Left hindlimb (tissue), 1 donor: Measurements from ENCODE around the gene CAMK2G.
"Not testable (repeated sequence)": the region's sequence is repeated elsewhere in the genome, so short reads cannot be mapped to it uniquely, and the experiment has no call there.

ENCODE experiments used
- DNase-seq: peaks from one replicate; pipeline ENCODE4 v3.0.0-alpha.2; 2018

Gene CAMK2G

DNA sequence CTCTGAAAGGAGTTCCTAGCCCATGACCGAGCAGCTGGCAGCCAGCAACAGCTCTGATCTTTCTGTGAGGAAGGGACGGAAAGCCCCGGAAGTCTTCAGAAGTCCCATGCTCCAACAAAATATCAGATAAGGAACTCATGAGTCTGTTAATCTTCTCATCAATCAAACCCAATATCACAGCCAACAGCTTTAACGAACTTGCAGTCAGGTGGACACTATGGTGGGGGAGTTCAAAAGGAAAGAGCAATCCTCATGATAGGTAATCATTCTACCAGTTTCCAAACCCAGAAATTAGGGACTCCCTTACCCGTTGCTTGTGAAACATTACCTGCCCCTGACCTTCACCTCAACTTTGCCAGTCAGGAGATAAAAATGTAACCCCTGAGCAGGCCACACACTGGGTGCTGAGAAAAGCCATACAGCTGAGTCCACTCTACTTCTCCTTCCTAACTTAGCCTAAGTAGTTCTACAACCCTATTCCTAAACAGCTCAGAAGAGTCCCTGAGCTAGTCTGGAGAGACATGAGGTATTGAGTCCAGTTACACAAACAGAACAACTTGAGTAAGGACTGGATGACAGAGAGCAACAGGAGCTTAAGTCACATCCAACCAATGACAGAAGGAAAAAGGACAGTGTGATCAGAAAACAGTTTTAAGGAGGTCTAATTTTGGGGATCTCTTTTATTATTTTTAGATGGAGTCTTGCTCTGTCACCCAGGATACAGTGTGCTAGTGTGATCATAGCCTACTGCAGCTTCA lies 65.1 kb downstream of the CAMK2G start:
- no peak for DNase-seq

GRCh38 chr10:73808021-73808815 lies 66.1 kb downstream of the CAMK2G start:
- no peak for DNase-seq

DNA sequence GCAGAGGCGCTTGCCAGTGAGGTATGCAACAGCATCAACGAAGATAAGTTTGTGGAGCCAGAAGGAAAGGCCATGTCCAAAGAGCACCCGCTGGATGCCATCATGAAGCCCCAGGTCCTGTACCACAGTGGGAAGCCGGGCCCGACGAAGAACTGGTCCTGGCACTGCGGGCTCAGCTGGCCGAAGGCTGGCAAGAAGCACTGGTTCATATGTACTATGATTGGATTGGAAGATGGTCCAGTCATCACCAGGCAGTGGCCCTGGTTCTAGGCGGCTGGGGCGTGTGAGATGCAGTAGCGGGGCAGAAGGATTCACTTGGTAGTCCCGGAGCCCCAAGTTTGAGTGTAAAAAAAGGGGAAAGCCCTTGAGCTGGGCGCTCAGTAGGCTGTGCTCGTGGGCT lies 66.9 kb downstream of the CAMK2G start:
- no peak for DNase-seq

DNA sequence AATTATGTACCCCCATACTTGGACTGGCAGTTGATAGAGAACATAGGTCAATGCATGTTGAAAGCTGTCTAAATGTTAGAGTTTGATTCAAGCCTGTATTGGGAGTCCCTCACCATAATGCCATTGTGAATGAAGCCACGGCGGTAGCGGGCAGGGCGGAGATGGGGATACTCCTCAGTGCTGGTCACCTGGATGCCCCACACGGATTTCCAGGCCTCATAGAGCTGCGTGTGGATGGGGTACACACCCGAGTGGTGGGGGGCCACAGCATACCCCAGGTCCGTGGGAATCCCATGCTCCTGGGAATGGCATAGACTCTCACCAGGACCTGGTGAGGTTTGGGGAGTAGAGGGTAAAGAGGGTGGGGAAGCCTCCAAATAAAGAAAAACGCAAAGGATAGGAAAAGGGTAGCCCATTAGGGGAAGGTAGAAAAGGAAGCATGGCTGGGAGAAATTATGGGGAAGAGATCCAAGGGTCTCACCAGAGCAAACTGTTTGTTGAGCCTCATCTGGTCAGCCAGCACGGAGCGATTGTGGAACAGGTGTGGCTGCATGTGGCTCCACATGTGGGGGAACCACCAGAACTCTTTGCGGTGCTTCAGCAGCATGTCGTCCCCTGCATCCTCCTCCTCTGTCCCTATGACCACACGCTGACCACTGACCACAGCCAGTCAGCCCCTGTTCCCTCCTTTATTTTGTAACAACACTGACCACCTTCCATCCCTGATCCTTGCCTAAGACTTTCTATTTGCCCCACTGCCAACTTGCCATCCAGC lies 68.0 kb downstream of the CAMK2G start:
- no peak for DNase-seq

DNA sequence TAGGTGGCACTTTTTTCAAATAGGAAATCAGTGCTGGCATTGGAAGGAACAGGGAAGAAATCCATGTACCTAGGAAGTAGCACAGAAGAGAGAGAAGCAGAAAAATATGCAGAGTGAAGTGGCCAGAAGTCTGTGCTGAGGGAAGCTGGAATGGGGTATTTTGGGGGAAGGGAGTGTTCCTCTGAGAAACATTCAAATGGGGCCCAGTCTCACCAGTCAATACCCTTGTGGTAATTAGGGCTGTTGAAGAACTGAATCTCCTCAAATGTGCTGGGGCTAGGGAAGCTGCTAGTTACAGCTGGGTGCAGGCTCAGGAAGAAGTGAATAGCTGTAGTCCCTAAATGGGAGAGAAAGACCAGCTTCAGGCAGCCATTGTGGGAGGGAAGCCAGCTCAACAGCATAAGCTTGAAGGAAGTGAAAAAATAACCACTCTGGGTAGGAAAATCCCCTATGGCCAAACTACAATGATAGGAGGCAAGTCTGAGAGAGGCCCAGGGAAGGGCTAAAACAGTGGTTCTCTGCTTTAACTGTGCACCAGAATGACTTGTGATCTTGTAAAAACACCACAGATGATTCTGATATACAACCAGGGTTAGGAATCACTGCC lies 70.6 kb downstream of the CAMK2G start:
- no peak for DNase-seq

- DNase-seq, result no peak
These were observed 71.9 kb downstream of the CAMK2G start for GRCh38 chr10:73802276-73802991.

GRCh38 chr10:73801253-73801590 lies 73.1 kb downstream of the CAMK2G start:
- no peak for DNase-seq

GRCh38 chr10:73800560-73801252 lies 73.6 kb downstream of the CAMK2G start:
- DNase-seq, result no peak

DNA sequence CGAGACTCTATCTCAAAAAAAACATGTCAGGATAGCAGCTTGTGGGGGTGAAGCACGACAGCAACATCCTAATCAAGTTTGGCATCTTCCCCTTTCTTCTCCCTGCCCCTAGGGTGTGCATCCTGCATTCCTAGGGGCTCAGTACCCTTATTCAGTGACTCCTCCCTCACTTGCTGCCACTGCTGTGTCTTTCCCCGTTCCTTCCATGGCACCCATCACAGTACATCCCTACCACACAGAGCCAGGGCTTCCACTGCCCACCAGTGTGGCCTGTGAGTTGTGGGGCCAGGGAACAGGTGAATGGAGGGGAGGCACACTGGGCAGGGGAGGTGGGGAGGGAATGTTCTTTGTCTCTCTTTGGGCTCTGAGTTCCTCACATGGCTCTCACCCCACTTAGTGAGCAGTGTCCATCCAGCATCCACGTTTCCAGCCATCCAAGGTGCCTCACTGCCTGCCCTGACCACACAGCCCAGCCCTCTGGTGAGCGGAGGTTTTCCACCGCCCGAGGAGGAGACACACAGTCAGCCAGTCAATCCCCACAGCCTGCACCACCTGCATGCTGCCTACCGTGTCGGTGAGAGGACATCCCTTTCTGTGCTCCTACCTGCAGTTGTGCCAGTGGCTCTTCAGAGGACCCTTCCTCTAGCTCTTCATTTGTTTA lies 74.3 kb downstream of the CAMK2G start:
- DNase-seq, result no peak

DNA sequence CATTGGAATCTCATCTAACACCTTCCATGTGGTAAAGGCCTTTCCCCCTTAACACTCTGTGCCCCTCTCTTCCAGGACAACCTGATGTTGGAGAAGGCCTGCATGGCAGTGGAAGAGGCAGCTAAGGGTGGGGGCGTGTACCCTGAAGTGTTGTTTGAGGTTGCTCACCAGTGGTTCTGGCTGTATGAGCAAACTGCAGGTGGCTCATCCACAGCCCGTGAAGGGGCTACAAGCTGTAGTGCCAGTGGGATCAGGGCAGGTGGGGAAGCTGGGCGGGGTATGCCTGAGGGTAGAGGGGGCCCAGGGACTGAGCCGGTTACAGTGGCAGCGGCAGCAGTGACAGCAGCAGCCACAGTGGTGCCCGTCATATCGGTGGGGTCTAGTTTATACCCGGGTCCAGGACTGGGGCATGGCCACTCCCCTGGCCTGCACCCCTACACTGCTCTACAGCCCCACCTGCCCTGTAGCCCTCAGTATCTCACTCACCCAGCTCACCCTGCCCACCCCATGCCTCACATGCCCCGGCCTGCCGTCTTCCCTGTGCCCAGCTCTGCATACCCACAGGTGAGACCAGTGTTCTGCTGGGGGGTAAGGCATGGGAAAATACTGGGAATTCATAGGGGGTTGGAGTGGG lies 75.3 kb downstream of the CAMK2G start:
- no peak for DNase-seq

DNA sequence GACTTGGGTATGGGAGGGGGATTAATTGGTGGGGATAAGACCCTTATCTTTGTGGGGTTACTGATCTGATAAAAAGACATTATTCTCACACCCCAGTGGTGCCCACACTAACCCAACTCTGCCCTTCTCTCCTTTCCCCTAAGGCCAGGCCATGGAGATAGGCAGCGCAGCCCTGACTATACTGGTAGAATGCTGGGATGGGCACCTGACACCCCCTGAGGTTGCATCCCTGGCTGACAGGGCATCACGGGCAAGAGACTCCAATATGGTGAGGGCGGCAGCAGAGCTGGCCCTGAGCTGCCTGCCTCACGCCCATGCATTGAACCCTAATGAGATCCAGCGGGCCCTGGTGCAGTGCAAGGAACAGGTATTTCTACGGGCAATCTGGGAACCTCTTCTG lies 76.3 kb downstream of the CAMK2G start:
- no peak for DNase-seq

DNA sequence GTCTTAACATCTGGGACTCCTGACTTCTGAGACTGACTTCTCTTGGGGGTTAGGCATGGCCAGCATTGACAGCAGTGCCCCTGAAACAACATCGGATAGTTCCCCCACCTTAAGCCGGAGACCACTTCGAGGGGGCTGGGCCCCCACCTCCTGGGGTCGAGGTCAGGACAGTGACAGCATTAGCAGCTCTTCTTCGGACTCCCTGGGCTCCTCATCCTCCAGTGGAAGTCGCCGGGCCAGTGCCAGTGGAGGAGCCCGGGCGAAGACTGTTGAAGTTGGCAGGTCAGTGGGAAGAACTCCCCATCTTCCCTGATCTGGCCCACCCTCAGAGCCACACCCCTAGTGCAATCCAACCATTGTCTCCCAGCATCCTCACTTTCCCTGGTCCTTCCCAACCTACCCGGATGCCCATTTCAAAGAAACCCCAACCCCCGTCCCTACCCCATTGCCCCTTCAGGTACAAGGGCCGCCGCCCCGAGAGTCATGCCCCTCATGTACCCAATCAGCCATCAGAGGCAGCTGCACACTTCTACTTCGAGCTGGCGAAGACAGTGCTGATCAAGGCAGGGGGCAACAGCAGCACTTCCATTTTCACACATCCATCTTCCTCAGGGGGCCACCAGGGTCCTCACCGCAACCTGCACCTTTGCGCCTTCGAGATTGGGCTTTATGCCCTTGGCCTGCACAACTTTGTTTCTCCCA lies 76.9 kb downstream of the CAMK2G start:
- DNase-seq, result no peak

DNA sequence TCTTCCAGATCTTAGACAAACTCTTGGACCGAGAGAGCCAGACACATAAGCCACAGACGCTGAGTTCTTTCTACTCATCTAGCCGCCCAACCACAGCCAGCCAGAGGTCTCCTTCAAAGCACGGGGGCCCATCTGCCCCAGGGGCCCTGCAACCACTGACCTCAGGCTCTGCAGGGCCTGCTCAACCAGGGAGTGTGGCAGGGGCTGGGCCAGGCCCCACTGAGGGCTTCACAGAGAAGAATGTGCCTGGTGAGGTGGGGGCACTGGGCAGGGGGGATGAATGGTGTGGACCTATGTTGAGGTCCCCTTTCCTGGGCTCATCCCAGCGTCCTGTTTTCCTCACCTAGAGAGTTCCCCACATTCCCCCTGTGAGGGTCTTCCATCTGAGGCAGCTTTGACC lies 77.6 kb downstream of the CAMK2G start:
- DNase-seq, result no peak

DNA sequence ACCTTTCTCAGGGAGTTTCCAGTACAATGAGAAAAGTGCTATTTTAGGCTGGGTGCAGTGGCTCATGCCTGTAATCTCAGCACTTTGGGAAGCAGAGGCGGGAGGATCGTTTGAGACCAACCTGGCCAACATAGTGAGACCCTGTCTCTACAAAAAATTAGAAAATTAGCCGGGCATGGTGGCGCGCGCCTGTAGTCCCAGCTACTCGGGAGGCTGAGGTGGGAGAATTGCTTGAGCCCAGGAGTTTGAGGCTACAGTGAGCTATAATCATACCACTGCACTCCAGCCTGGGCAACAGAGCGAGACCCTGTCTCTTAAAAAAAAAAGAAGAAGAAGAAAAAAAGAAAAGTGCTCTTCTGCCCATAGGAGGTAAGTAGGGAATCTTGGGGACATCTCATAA lies 78.3 kb downstream of the CAMK2G start:
- DNase-seq, result not testable (repeated sequence)

DNA sequence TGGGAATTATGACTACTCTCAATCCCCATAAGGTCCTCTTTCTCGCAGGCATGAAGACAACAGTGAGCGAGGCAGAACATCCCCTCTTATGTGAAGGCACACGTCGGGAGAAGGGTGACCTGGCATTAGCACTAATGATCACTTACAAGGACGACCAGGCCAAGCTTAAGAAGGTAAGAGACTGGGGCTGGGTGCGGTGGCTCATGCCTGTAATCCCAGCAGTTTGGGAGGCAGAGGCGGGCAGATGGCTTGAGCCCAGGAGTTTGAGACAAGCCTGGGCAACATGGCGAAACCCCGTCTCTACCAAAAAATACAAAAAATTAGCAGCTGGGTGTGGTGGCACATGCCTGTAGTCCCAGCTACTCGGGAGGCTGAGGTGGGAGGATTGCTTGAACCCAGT lies 78.9 kb downstream of the CAMK2G start:
- DNase-seq, result not testable (repeated sequence)

DNA sequence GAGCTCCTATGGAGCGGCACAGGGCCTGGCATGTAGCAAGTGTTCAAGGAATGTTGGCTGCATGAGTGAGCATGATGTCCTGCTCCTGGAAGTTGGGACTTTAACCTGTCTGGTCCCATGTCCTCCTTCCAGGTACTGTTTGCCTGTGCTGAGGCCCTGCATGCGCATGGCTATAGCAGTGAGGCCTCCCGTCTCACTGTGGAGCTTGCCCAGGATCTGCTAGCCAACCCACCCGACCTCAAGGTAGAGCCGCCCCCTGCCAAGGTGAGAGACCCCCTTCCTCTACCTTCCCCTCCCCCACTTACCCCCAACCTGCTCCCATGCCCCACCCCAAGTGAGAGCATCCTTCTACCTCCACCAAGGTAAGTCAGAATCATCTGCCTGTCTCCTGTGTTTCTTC lies 80.9 kb downstream of the CAMK2G start:
- no peak for DNase-seq

DNA sequence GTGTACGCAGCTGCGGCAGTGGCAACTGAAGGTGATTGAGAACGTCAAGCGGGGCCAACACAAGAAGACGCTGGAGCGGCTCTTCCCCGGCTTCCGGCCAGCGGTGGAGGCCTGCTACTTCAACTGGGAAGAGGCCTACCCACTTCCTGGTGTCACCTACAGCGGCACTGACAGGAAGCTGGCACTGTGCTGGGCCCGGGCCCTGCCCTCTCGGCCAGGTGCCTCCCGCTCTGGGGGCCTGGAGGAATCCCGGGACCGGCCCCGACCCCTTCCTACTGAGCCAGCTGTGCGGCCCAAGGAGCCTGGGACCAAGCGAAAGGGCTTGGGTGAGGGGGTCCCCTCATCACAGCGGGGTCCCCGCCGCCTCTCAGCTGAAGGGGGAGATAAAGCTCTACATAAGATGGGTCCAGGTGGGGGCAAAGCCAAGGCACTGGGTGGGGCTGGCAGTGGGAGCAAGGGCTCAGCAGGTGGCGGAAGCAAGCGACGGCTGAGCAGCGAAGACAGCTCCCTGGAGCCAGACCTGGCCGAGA lies 82.4 kb downstream of the CAMK2G start:
- DNase-seq, result no peak

GRCh38 chr10:73790886-73791625 lies 83.3 kb downstream of the CAMK2G start:
- DNase-seq, result no peak

GRCh38 chr10:73789659-73790055 lies 84.7 kb downstream of the CAMK2G start:
- DNase-seq, result no peak
